Stimulated activated CD4-positive, alpha-beta T cell treated with anti-CD3 and anti-CD28 coated beads, Interleukin-1b, Interleukin-23, amount 100 ng/mL, for 4 hours (primary cell): ENCODE measurements around the gene FBXL14.
"Not testable (repeated sequence)": the region's sequence is repeated elsewhere in the genome, so short reads cannot be mapped to it uniquely, and the experiment has no call there.

Experiments
- DNase-seq, 2 donors: peaks; one replicate each; pipeline ENCODE4 v3.0.0-alpha.2; 2020; ENCODE audit warnings: low read depth in 2 of 2

The FBXL14 gene

GRCh38 chr12:1619587-1619986, 25.2 kb upstream of the FBXL14 start:
- no peak for DNase-seq

- DNase-seq: no peak
These were observed 24.8 kb upstream of the FBXL14 start for GRCh38 chr12:1619159-1619558.

GRCh38 chr12:1618489-1618888, 24.1 kb upstream of the FBXL14 start:
- no peak for DNase-seq

- DNase-seq: no peak
These were observed 22.1 kb upstream of the FBXL14 start for GRCh38 chr12:1616233-1617066.

GRCh38 chr12:1614360-1614759, 20.0 kb upstream of the FBXL14 start:
- no peak for DNase-seq

- no peak for DNase-seq
These were observed 19.5 kb upstream of the FBXL14 start for GRCh38 chr12:1613860-1614259.

- DNase-seq: no peak
These were observed 17.6 kb upstream of the FBXL14 start for GRCh38 chr12:1611803-1612572.

GRCh38 chr12:1610072-1610643, 15.8 kb upstream of the FBXL14 start:
- DNase-seq: no peak

- no peak for DNase-seq
These were observed 14.3 kb upstream of the FBXL14 start for GRCh38 chr12:1608713-1609119.

- DNase-seq: no peak
These were observed 13.7 kb upstream of the FBXL14 start for GRCh38 chr12:1607940-1608712.

- peak; percentile 61 to 81 for DNase-seq
These were observed 11.7 kb upstream of the FBXL14 start for GRCh38 chr12:1606021-1606622.

GRCh38 chr12:1605129-1606020, 11.0 kb upstream of the FBXL14 start:
- peak in 1 of 2 donors; percentile 54 for DNase-seq

GRCh38 chr12:1604464-1604863, 10.1 kb upstream of the FBXL14 start:
- no peak for DNase-seq

- DNase-seq: no peak
These were observed 9.1 kb upstream of the FBXL14 start for GRCh38 chr12:1603269-1603993.

GRCh38 chr12:1602706-1603105, 8.3 kb upstream of the FBXL14 start:
- not testable (repeated sequence) for DNase-seq

- no peak for DNase-seq
These were observed 4.4 kb upstream of the FBXL14 start for GRCh38 chr12:1598757-1599156.

- no peak for DNase-seq
These were observed 1.4 kb upstream of the FBXL14 start for GRCh38 chr12:1595690-1596347.

- DNase-seq: no peak
These were observed 713 bp upstream of the FBXL14 start for GRCh38 chr12:1595026-1595561.

- DNase-seq: no peak
These were observed 448 bp downstream of the FBXL14 start for GRCh38 chr12:1594006-1594260.
